Measurements from ENCODE around the gene GUF1. TPM values are rescaled to one million over a fixed set of nuclear protein-coding genes. Genes with fewer than 3 reads are reported as not detected.

Gene GUF1
- polyA plus RNA-seq, 3 donors, result 6.2 to 11.3 (median 8.4) TPM

DNA sequence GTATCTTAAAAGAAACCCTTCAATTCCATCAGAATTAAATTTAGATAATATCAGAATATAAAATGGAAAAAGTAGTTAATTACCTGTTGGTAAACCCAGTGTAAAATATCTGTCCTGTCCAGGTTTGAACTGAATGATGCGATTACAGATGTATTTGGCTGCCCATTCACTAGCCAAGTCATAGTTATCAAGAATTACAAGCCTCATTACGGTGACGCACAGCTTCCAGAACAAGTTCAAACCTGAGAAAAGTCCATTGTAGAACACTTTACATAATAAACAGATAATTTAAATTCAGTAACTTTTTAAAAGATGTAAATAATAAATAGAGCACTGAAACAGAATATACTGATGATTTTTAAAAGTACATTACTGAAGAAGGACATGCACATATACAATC, 43.8 kb downstream of the GUF1 start:
- WGBS (ENCODE audit: insufficient coverage), result 100% methylated on average over 1 of the region's 3 CpGs
- H4K20me1 ChIP-seq (ENCODE audit: insufficient read depth, low read length), result no peaks in the 10 kb centered on the region
- H3K79me2 ChIP-seq (ENCODE audit: insufficient read depth, low read length), result no peaks in the 10 kb centered on the region
- peaks cover 2 to 5% of the 10 kb centered on the region in 2 donors for H3K36me3 Mint-ChIP-seq
- no peaks in the 10 kb centered on the region for H3K9me3 ChIP-seq (replicated peaks in 1 of 2; ENCODE audit: control insufficient read depth in 1 of 2, insufficient read depth in 1 of 2, low read length in 2 of 2)
- H3K27ac Mint-ChIP-seq, result no peak overlapping the region
- H3K27me3 Mint-ChIP-seq (ENCODE audit: low read depth in 3 of 3), result peaks cover 0 to 9% (median 7%) of the 10 kb centered on the region in 3 donors
- no peak overlapping the region for H3K9ac ChIP-seq (ENCODE audit: insufficient read depth, low read length, poor library complexity, severe bottlenecking)
- no peak overlapping the region for H2AFZ ChIP-seq (ENCODE audit: insufficient read depth, low read depth, low read length, poor library complexity, severe bottlenecking)
- DNase-seq, result no peak
- intact Hi-C loops (cut with micrococcal nuclease), result no loop called here
- H3K4me2 ChIP-seq (replicated peaks; ENCODE audit: extremely low read depth, low read length, poor library complexity, severe bottlenecking), result no peak overlapping the region
- peaks cover 18% of the 10 kb centered on the region for H3K4me1 Mint-ChIP-seq
- H3K9me3 Mint-ChIP-seq, result peaks cover 0 to 2% (median 0%) of the 10 kb centered on the region in 7 donors
- H3K4me1 ChIP-seq (ENCODE audit: control insufficient read depth in 1 of 2, insufficient read depth in 2 of 2, low read length in 2 of 2), result peaks cover 13 to 16% of the 10 kb centered on the region in 2 donors
- H3K36me3 ChIP-seq (replicated peaks in 1 of 2; ENCODE audit: control insufficient read depth in 1 of 2, insufficient read depth in 2 of 2, low read length in 2 of 2), result no peaks in the 10 kb centered on the region
- H3K27me3 ChIP-seq (ENCODE audit: control insufficient read depth in 2 of 2, insufficient read depth in 2 of 2, low read length in 2 of 2), result peaks cover 0 to 6% of the 10 kb centered on the region in 2 donors
- H3K4me3 Mint-ChIP-seq, result no peak overlapping the region
- no peak overlapping the region for H3K27ac ChIP-seq (ENCODE audit: low read depth in 1 of 2, low read length in 2 of 2)
- no peak overlapping the region for H3K4me3 ChIP-seq (replicated peaks in 1 of 3; ENCODE audit: low read depth in 2 of 3, low read length in 3 of 3)
- TF ChIP-seq CTCF (IDR thresholded peaks at IDR 0.05), result no peak

DNA sequence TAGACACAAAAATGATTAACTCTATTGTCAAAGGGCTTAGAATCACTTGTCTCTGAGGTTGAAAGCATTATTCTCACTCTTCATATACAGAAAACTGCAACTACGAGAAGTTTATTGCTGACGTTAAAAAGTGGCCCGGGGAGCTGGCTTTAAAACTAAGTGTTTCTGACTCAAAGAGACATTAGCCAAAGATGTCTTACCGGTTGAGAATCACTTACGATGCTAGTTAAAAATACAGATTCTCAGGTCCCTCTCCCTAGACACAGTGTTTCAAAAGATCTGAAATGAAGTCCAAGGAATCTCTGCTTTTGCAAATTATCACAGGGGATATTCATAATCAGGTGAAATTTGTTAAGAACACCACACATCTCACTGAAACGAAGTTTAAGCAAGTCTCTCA, 46.9 kb downstream of the GUF1 start:
- Histone ChIP-seq H3K4me1 (ENCODE audit: control insufficient read depth in 1 of 2, insufficient read depth in 2 of 2, low read length in 2 of 2) (peaks cover 16 to 20% of the 10 kb centered on the region in 2 donors), H3K27me3 (ENCODE audit: control insufficient read depth in 2 of 2, insufficient read depth in 2 of 2, low read length in 2 of 2) (peaks cover 0 to 11% of the 10 kb centered on the region in 2 donors), H3K79me2 (ENCODE audit: insufficient read depth, low read length) (no peaks in the 10 kb centered on the region), H2AFZ (ENCODE audit: insufficient read depth, low read depth, low read length, poor library complexity, severe bottlenecking) (peak overlapping the region; percentile 97), H3K4me3 (replicated peaks in 1 of 3; ENCODE audit: low read depth in 2 of 3, low read length in 3 of 3) (peak overlapping the region in 1 of 3 experiments; percentile 83), H3K4me2 (replicated peaks; ENCODE audit: extremely low read depth, low read length, poor library complexity, severe bottlenecking) (peak overlapping the region; percentile 81), H3K36me3 (replicated peaks in 1 of 2; ENCODE audit: control insufficient read depth in 1 of 2, insufficient read depth in 2 of 2, low read length in 2 of 2) (no peaks in the 10 kb centered on the region), H3K9me3 (replicated peaks in 1 of 2; ENCODE audit: control insufficient read depth in 1 of 2, insufficient read depth in 1 of 2, low read length in 2 of 2) (no peaks in the 10 kb centered on the region), H3K9ac (ENCODE audit: insufficient read depth, low read length, poor library complexity, severe bottlenecking) (no peak overlapping the region), H3K27ac (ENCODE audit: low read depth in 1 of 2, low read length in 2 of 2) (no peak overlapping the region), H4K20me1 (ENCODE audit: insufficient read depth, low read length) (no peaks in the 10 kb centered on the region)
- peaks cover 0 to 2% (median 0%) of the 10 kb centered on the region in 7 donors for H3K9me3 Mint-ChIP-seq
- no peak for TF ChIP-seq CTCF (IDR thresholded peaks at IDR 0.05)
- peaks cover 22% of the 10 kb centered on the region for H3K4me1 Mint-ChIP-seq
- intact Hi-C loops (cut with micrococcal nuclease), result no loop called here
- no peak for DNase-seq
- peaks cover 3 to 12% (median 7%) of the 10 kb centered on the region in 3 donors for H3K27me3 Mint-ChIP-seq (ENCODE audit: low read depth in 3 of 3)
- 82% methylated on average over 4 of the region's 6 CpGs for WGBS (ENCODE audit: insufficient coverage)
- H3K36me3 Mint-ChIP-seq, result peaks cover 2 to 5% of the 10 kb centered on the region in 2 donors
- no peak overlapping the region for H3K27ac Mint-ChIP-seq
- H3K4me3 Mint-ChIP-seq, result peak overlapping the region; percentile 98 to 99
